ENCODE measurements around the gene AMH. TPM values are rescaled to one million over a fixed set of nuclear protein-coding genes. Genes with fewer than 3 reads are reported as not detected.

Gene AMH
- total RNA-seq, 2 donors from 2014 or later, result 0.92 to 0.95 TPM

- ATAC-seq (ENCODE audit: insufficient number of reproducible peaks, low FRiP score, low read depth), result no peak
- H3K27ac ChIP-seq, result no peak overlapping the region
- TF ChIP-seq CTCF (IDR thresholded peaks at IDR 0.05), result no peak
- peaks cover 52% of the 10 kb centered on the region for H3K36me3 ChIP-seq
- H3K27me3 ChIP-seq (replicated peaks; ENCODE audit: insufficient read depth), result peaks cover 15% of the 10 kb centered on the region
- H3K9me3 ChIP-seq, result no peaks in the 10 kb centered on the region
- peaks cover 20 to 40% of the 10 kb centered on the region in 2 donors for H3K4me1 ChIP-seq (ENCODE audit: control insufficient read depth in 1 of 2, low read depth in 2 of 2)
- H3K4me3 ChIP-seq, result no peak overlapping the region
- no peak for DNase-seq (ENCODE audit: low spot score)
Observed at GRCh38 chr19:2248136-2249009, 750 bp upstream of the AMH start.

GRCh38 chr19:2249880-2250765 lies 1.0 kb downstream of the AMH start:
- Histone ChIP-seq H3K4me3 (no peak overlapping the region), H3K4me1 (ENCODE audit: control insufficient read depth in 1 of 2, low read depth in 2 of 2) (peaks cover 20 to 39% of the 10 kb centered on the region in 2 donors), H3K36me3 (peaks cover 35% of the 10 kb centered on the region), H3K27ac (no peak overlapping the region), H3K27me3 (replicated peaks; ENCODE audit: insufficient read depth) (peaks cover 15% of the 10 kb centered on the region), H3K9me3 (no peaks in the 10 kb centered on the region)
- ATAC-seq (ENCODE audit: insufficient number of reproducible peaks, low FRiP score, low read depth) (no peak), DNase-seq (ENCODE audit: low spot score) (no peak)
- no peak for TF ChIP-seq CTCF (IDR thresholded peaks at IDR 0.05)

GRCh38 chr19:2250766-2251105 lies 1.6 kb downstream of the AMH start:
- Histone ChIP-seq H3K4me3 (peak overlapping the region; percentile 25), H3K27me3 (replicated peaks; ENCODE audit: insufficient read depth) (peaks cover 15% of the 10 kb centered on the region), H3K36me3 (peaks cover 29% of the 10 kb centered on the region), H3K27ac (no peak overlapping the region), H3K4me1 (ENCODE audit: control insufficient read depth in 1 of 2, low read depth in 2 of 2) (peaks cover 20 to 39% of the 10 kb centered on the region in 2 donors), H3K9me3 (no peaks in the 10 kb centered on the region)
- TF ChIP-seq CTCF (IDR thresholded peaks at IDR 0.05), result no peak
- DNase-seq (ENCODE audit: low spot score), result no peak
- no peak for ATAC-seq (ENCODE audit: insufficient number of reproducible peaks, low FRiP score, low read depth)

- Histone ChIP-seq H3K9me3 (no peaks in the 10 kb centered on the region), H3K4me1 (ENCODE audit: control insufficient read depth in 1 of 2, low read depth in 2 of 2) (peaks cover 20 to 39% of the 10 kb centered on the region in 2 donors), H3K27me3 (replicated peaks; ENCODE audit: insufficient read depth) (peaks cover 15% of the 10 kb centered on the region), H3K4me3 (peak overlapping the region; percentile 34), H3K36me3 (peaks cover 22% of the 10 kb centered on the region), H3K27ac (no peak overlapping the region)
- ATAC-seq (ENCODE audit: insufficient number of reproducible peaks, low FRiP score, low read depth) (no peak), DNase-seq (ENCODE audit: low spot score) (no peak)
- no peak for TF ChIP-seq CTCF (IDR thresholded peaks at IDR 0.05)
Observed at GRCh38 chr19:2251106-2252054, 2.3 kb downstream of the AMH start.
